Lower lobe of right lung (tissue), 2 donors: ENCODE measurements around the gene RALGPS1. TPM values are rescaled to one million over a fixed set of nuclear protein-coding genes. Genes with fewer than 3 reads are reported as not detected.

Experiments
- ATAC-seq, 2 donors: fragments of 200-7000 bp; cut with Tn5 transposase; one replicate each; pipeline ENCODE4 v1.9.1; 2020 to 2022; ENCODE audit warnings: mild to moderate bottlenecking in 2 of 2, moderate library complexity in 2 of 2
- DNase-seq: peaks from one replicate; pipeline ENCODE4 v3.0.0-alpha.2; 2020
- H3K27ac ChIP-seq: fragments of 200-600 bp; one replicate; pipeline ENCODE4 v1.8.0; 2022
- H3K27me3 ChIP-seq: fragments of 200-600 bp; one replicate; pipeline ENCODE4 v1.8.0; 2022; ENCODE audit warnings: low read depth
- H3K36me3 ChIP-seq: fragments of 200-600 bp; one replicate; pipeline ENCODE4 v1.8.0; 2022; ENCODE audit warnings: mild to moderate bottlenecking
- H3K4me1 ChIP-seq: fragments of 200-600 bp; one replicate; pipeline ENCODE4 v1.8.0; 2022
- H3K4me3 ChIP-seq: fragments of 200-600 bp; one replicate; pipeline ENCODE4 v1.8.0; 2022; ENCODE audit warnings: mild to moderate bottlenecking
- H3K9me3 ChIP-seq: fragments of 200-600 bp; one replicate; pipeline ENCODE4 v1.8.0; 2022
- intact Hi-C: fragments of 100-400 bp; cut with DNase I; formaldehyde crosslinking; loops from one replicate; pipeline ENCODE4 v1.11.0; 2022
- total RNA-seq: library from RNA; stranded (reverse); fragmentation: NEBNext Ultra II Directional; extraction: Animal tissue kit (Norgen Biotek cat#: 25700); gene quantifications from one replicate; pipeline ENCODE4 v1.2.1, GENCODE V29; 2021
- TF ChIP-seq, protein P1 (sequence below): fragments of 200-600 bp; IDR thresholded peaks from one replicate; pipeline ENCODE4 v1.8.0; 2022; ENCODE audit warnings: antibody characterized with exemption, mild to moderate bottlenecking
- donor health status: DM: no; HTN: yes; CAD: no; lungs with severe emphysema.

Gene RALGPS1
- total RNA-seq, 1 donor from 2014 or later, result 17.6 TPM

GRCh38 chr9:127154390-127155191 lies 240.0 kb downstream of the RALGPS1 start:
- peak; percentile 75 for DNase-seq

DNA sequence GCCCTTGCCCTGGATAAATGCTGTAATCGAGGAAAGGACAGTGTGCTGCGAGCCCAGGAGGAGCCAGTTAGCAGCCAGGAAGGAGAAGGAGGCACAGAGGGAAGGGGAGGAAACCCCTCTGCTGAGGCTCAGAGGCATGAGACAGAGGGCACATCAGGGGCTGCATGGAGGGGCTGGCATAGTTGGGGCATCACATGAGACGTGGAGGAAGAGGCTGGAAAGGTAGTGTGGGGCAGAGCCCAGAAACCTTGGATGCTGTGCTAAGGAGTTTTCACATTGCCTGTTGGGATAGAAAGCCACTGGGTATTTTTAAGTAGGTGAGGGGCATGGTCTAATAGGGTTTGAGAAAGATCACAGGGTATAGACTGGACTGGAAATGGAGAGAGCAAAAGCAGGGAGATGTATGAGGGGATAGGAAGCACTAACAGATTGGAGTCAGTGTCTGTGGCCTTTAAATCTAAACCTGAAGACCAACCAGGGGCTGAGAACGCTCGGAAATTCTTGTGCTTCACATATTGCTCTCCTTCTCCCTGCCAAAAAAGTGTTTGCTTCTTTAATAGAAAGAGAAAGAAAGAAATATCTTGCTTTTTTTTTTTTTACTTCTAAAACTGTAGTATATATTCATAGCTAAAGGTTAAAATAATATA lies 240.9 kb downstream of the RALGPS1 start:
- intact Hi-C loops, result no loop called here
- DNase-seq (no peak), ATAC-seq (peak in 1 of 2 donors; percentile 29)
- H3K9me3 ChIP-seq, result no peaks in the 10 kb centered on the region
- H3K27ac ChIP-seq, result peak overlapping the region; percentile 38
- no peaks in the 10 kb centered on the region for H3K27me3 ChIP-seq
- TF ChIP-seq, protein P1, sequence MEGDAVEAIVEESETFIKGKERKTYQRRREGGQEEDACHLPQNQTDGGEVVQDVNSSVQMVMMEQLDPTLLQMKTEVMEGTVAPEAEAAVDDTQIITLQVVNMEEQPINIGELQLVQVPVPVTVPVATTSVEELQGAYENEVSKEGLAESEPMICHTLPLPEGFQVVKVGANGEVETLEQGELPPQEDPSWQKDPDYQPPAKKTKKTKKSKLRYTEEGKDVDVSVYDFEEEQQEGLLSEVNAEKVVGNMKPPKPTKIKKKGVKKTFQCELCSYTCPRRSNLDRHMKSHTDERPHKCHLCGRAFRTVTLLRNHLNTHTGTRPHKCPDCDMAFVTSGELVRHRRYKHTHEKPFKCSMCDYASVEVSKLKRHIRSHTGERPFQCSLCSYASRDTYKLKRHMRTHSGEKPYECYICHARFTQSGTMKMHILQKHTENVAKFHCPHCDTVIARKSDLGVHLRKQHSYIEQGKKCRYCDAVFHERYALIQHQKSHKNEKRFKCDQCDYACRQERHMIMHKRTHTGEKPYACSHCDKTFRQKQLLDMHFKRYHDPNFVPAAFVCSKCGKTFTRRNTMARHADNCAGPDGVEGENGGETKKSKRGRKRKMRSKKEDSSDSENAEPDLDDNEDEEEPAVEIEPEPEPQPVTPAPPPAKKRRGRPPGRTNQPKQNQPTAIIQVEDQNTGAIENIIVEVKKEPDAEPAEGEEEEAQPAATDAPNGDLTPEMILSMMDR, result no peak
- H3K4me1 ChIP-seq, result peaks cover 6% of the 10 kb centered on the region
- H3K4me3 ChIP-seq, result no peak overlapping the region
- H3K36me3 ChIP-seq, result no peaks in the 10 kb centered on the region

More at GRCh38 chr9:127154390-127155191, 240.0 kb downstream of the RALGPS1 start:
- peak; percentile 95 to 97 for ATAC-seq
- Histone ChIP-seq H3K9me3 (no peaks in the 10 kb centered on the region), H3K27me3 (no peaks in the 10 kb centered on the region), H3K4me1 (peaks cover 6% of the 10 kb centered on the region), H3K4me3 (peak overlapping the region; percentile 12), H3K36me3 (no peaks in the 10 kb centered on the region), H3K27ac (peak overlapping the region; percentile 62)
- TF ChIP-seq, protein P1, result no peak
- intact Hi-C loops, result no loop called here

DNA sequence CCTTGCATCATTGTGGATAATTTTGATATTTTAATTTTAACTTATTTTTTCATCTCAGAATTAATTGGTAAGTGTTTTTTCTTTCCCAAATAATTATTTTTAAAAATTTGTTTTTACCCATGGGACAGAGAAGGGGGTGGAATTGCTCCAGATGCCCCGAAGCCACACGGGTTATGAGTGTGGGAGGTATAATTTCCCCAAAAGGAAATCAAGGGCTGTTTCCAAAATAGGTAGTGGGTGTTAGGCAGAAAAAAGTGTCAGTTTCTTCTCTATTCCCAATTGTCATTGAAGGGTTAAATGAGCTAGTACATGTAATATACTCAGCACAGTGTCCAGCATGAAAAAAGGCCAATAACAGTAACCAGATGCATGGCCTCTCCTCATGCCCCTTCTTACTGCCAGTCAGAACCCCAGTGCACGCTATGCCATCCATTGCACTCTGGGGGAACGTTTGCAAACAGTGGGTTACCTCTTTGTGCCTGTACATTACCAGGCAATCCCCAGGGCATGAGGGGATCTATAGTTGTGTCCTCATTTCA lies 244.3 kb downstream of the RALGPS1 start:
- Histone ChIP-seq H3K27ac (no peak overlapping the region), H3K36me3 (no peaks in the 10 kb centered on the region), H3K4me1 (peaks cover 14% of the 10 kb centered on the region), H3K4me3 (no peak overlapping the region), H3K27me3 (no peaks in the 10 kb centered on the region), H3K9me3 (no peaks in the 10 kb centered on the region)
- intact Hi-C loops, result no loop called here
- DNase-seq (no peak), ATAC-seq (no peak)
- TF ChIP-seq, protein P1, result no peak

DNA sequence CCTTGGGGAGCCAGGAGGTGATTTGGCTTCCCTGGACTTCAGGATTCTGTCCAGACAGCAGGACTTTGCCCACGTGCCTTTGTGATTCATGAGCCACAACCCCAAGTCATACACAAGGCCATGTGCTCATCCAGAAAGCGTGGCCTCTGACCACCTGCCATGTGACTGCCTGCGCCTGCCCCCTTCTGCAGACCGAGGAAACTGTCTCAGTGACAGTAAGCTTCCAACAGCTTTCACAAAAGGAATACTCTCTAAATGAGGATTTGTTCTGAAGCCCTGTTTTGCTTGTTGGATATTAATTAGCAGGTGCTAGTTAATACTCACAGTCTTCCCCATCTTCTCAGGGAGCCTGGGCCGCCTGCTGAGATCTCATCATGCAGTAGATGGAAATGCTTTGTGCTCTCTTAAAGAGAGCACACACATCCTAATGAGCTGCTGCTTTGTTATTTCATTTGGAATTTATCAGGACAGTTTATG lies 244.8 kb downstream of the RALGPS1 start:
- intact Hi-C loops, result no loop called here
- TF ChIP-seq, protein P1, result no peak
- DNase-seq, result no peak
- Histone ChIP-seq H3K27me3 (no peaks in the 10 kb centered on the region), H3K4me3 (no peak overlapping the region), H3K9me3 (no peaks in the 10 kb centered on the region), H3K27ac (no peak overlapping the region), H3K4me1 (peaks cover 9% of the 10 kb centered on the region), H3K36me3 (no peaks in the 10 kb centered on the region)
- no peak for ATAC-seq

DNA sequence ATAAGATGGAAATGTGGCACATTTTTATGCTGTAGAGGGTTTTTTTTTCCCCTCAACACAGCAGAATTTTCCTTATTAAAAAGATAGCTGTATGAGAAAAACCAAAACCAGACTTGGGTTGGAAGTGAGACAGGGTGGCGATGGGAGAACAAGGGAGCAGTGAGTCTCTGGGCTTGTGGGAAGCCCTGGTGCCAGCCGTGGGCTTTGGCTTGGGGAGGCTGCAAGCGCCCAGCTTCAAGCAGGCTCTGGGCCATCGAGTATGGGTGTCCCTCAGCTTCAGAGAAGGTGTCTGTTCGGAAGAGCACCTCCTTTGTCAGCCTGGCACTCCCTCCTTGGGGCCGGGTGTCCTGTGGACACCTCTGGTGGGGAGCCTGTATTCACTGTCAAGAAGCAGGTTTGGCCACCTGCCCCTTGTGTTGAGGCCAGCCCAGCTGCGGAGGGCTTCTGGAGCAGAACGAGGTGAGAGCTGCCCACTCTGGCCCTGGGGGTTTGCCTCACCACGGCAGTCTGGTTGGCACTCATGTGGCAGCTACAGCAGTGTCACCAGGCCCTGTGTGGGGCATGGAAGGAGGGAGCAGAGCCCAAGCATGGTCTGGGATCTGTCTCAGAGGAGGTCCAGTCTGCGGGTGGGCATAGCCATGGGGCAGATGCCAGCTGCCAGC lies 245.5 kb downstream of the RALGPS1 start:
- no peak overlapping the region for H3K4me3 ChIP-seq
- no peak overlapping the region for H3K27ac ChIP-seq
- TF ChIP-seq, protein P1, result no peak
- DNase-seq, result no peak
- intact Hi-C loops, result no loop called here
- no peak for ATAC-seq
- no peaks in the 10 kb centered on the region for H3K36me3 ChIP-seq
- no peaks in the 10 kb centered on the region for H3K9me3 ChIP-seq
- H3K4me1 ChIP-seq, result peaks cover 8% of the 10 kb centered on the region
- no peaks in the 10 kb centered on the region for H3K27me3 ChIP-seq
